ACC112 (cell line): ENCODE measurements around the gene SIX2.

Source experiments
- H2AFZ ChIP-seq: fragments of 200-600 bp; sonication (generic); one replicate; pipeline ENCODE4 v1.6.0; 2017; ENCODE audit warnings: antibody characterized with exemption, low read length; ENCODE audit not compliant: unreplicated experiment
- H3K27ac ChIP-seq: fragments of 200-600 bp; sonication (generic); 2 replicates; pipeline ENCODE4 v1.5.1; 2014; ENCODE audit warnings: low read depth, mild to moderate bottlenecking, antibody characterized with exemption, low read length, moderate library complexity
- H3K27me3 ChIP-seq: fragments of 200-600 bp; sonication (generic); 2 replicates; pipeline ENCODE4 v1.6.1; 2014; ENCODE audit warnings: mild to moderate bottlenecking, antibody characterized with exemption, low read length, moderate library complexity, mixed read lengths; ENCODE audit not compliant: insufficient read depth
- H3K36me3 ChIP-seq: fragments of 200-600 bp; sonication (generic); 2 replicates; pipeline ENCODE4 v1.6.1; 2016; ENCODE audit warnings: mild to moderate bottlenecking, antibody characterized with exemption, low read length, moderate library complexity, mixed read lengths; ENCODE audit not compliant: insufficient read depth
- H3K4me1 ChIP-seq: fragments of 200-600 bp; sonication (generic); one replicate; pipeline ENCODE4 v1.6.1; 2016; ENCODE audit warnings: low read length, mixed read lengths; ENCODE audit not compliant: insufficient read depth, unreplicated experiment, control insufficient read depth
- H3K4me3 ChIP-seq: fragments of 200-600 bp; sonication (generic); 2 replicates; pipeline ENCODE4 v1.5.1; 2014; ENCODE audit warnings: mild to moderate bottlenecking, low read depth, low read length
- H3K79me2 ChIP-seq: fragments of 200-600 bp; sonication (generic); one replicate; pipeline ENCODE4 v1.6.0; 2016; ENCODE audit warnings: low read length; ENCODE audit not compliant: control insufficient read depth, unreplicated experiment, insufficient read depth

SIX2 gene

GRCh38 chr2:45000921-45001868, 8.1 kb downstream of the SIX2 start:
- Histone ChIP-seq H3K36me3 (no peaks in the 10 kb centered on the region), H3K27me3 (peaks cover 39% of the 10 kb centered on the region), H2AFZ (peak overlapping the region; percentile 94), H3K4me3 (peak overlapping the region; percentile 74), H3K27ac (no peak overlapping the region), H3K4me1 (no peaks in the 10 kb centered on the region), H3K79me2 (no peaks in the 10 kb centered on the region)

GRCh38 chr2:45000341-45000901, 8.8 kb downstream of the SIX2 start:
- Histone ChIP-seq H3K27ac (no peak overlapping the region), H3K4me3 (no peak overlapping the region), H3K36me3 (no peaks in the 10 kb centered on the region), H3K27me3 (peaks cover 47% of the 10 kb centered on the region), H2AFZ (no peak overlapping the region), H3K4me1 (no peaks in the 10 kb centered on the region), H3K79me2 (no peaks in the 10 kb centered on the region)

DNA sequence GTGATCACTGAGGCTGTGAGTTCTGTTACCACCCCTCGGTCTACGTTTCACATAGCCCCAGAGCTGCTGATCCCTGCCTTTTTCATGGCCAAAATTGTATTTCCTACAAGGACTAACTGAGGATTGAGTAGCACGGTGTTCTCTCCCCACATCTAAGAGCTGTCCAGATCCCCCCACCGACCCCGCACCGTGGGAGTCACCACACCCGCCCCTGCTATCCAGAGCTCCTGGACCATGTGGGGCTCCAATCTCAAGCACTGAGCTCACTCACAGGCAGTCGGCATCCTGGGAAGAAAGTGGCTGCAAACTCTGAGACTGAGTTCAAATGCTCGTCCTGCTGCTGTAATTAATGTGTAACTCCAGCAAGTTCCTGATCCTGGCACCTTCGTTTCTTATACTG, 9.7 kb downstream of the SIX2 start:
- Histone ChIP-seq H3K4me1 (no peaks in the 10 kb centered on the region), H3K79me2 (no peaks in the 10 kb centered on the region), H2AFZ (no peak overlapping the region), H3K27me3 (peaks cover 56% of the 10 kb centered on the region), H3K27ac (no peak overlapping the region), H3K4me3 (no peak overlapping the region), H3K36me3 (no peaks in the 10 kb centered on the region)

DNA sequence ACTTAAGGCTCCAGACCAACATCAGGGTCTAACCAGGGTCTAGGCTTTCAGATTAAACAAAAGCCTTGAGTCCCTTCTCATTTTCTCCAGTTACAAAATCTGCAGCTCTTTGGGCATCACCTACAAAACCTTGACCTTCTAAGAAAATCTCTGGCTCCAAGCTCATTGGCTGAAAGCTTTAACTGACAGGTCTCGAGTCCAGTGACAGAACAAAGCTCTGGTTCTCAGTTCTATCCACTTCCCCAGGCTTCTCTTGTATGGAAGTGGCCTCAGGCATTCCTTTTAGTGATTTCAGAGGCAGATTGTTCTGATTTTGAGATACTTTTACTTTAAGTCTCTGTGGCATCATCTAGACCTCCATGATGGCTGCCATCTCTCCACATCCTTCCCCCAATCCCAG, 11.3 kb downstream of the SIX2 start:
- Histone ChIP-seq H3K27me3 (peaks cover 72% of the 10 kb centered on the region), H2AFZ (no peak overlapping the region), H3K4me3 (no peak overlapping the region), H3K27ac (no peak overlapping the region), H3K79me2 (no peaks in the 10 kb centered on the region), H3K4me1 (no peaks in the 10 kb centered on the region), H3K36me3 (no peaks in the 10 kb centered on the region)

GRCh38 chr2:44996356-44996755, 12.9 kb downstream of the SIX2 start:
- Histone ChIP-seq H3K27ac (no peak overlapping the region), H3K4me1 (no peaks in the 10 kb centered on the region), H3K36me3 (no peaks in the 10 kb centered on the region), H3K79me2 (no peaks in the 10 kb centered on the region), H3K4me3 (no peak overlapping the region), H2AFZ (no peak overlapping the region), H3K27me3 (peaks cover 88% of the 10 kb centered on the region)

GRCh38 chr2:44994377-44994776, 14.9 kb downstream of the SIX2 start:
- H2AFZ ChIP-seq = no peak overlapping the region
- H3K79me2 ChIP-seq = no peaks in the 10 kb centered on the region
- no peaks in the 10 kb centered on the region for H3K4me1 ChIP-seq
- H3K27me3 ChIP-seq = peaks cover 80% of the 10 kb centered on the region
- no peak overlapping the region for H3K27ac ChIP-seq
- no peak overlapping the region for H3K4me3 ChIP-seq
- no peaks in the 10 kb centered on the region for H3K36me3 ChIP-seq

DNA sequence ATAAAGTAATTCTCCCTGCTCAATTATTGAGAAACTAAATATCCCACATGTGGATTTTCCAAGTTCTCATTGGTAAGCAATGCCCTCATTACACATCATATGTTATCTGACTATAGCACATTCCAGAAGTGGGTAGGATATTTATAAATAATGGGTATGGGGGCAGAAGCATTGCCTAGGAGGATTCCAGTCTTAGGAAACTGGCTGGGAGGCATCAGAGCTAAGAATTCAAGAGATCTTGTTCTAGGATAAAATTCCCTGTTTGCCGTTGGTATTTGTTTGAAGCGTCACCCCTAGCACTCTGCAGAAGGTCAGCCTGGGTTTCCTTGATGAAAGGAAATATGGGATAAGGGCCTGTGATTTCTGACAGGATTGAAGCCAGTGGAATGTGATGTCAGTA, 20.1 kb downstream of the SIX2 start:
- H2AFZ ChIP-seq = no peak overlapping the region
- H3K4me1 ChIP-seq = no peaks in the 10 kb centered on the region
- H3K27ac ChIP-seq = no peak overlapping the region
- H3K27me3 ChIP-seq = peaks cover 42% of the 10 kb centered on the region
- H3K36me3 ChIP-seq = no peaks in the 10 kb centered on the region
- H3K79me2 ChIP-seq = no peaks in the 10 kb centered on the region
- no peak overlapping the region for H3K4me3 ChIP-seq

DNA sequence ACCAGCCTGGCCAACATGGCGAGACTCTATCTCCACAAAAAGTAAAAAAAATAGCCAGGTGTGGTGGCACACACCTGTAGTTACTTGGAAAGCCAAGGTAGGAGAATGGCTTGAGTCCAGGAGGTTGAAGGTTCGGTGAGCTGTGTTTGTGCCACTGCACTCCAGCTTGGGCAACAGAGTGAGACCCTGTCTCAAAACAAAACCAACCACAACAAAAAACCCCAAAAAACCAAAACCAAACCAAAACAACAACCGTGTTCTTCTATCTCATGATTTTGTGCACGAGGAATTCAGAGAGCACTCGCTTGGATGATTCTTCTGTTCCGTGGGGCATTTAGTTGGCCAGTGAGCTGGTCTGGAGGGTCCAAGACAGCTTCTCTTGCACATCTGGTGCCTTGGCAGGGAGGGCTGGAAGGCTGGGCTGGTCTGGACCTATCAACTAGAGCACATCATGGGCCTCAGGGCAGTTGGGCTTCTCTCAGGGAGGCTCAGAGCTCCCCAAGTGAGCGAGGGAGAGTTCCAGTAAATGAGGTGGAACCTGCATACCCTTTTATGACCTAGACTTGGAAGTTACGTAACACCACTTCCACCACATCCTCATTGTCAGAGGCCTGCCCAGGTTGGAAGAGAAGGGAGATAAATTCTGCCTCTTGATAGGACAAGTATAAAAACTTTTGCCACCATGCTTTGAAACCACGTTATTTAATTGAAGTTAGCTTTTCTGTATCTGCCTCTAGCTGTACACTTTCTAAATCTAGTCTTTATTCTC, 25.2 kb downstream of the SIX2 start:
- Histone ChIP-seq H2AFZ (no peak overlapping the region), H3K4me3 (no peak overlapping the region), H3K27me3 (peaks cover 8% of the 10 kb centered on the region; the same call in 1 of the 2 replicates), H3K27ac (no peak overlapping the region), H3K4me1 (no peaks in the 10 kb centered on the region), H3K36me3 (no peaks in the 10 kb centered on the region), H3K79me2 (no peaks in the 10 kb centered on the region)

GRCh38 chr2:44981714-44982108, 27.5 kb downstream of the SIX2 start:
- no peak overlapping the region for H3K4me3 ChIP-seq
- no peak overlapping the region for H3K27ac ChIP-seq
- H2AFZ ChIP-seq = peak overlapping the region; percentile 15

GRCh38 chr2:44980751-44981713, 28.2 kb downstream of the SIX2 start:
- Histone ChIP-seq H3K27me3 (no peaks in the 10 kb centered on the region), H3K4me1 (no peaks in the 10 kb centered on the region), H3K4me3 (no peak overlapping the region), H3K79me2 (no peaks in the 10 kb centered on the region), H2AFZ (no peak overlapping the region), H3K36me3 (no peaks in the 10 kb centered on the region), H3K27ac (no peak overlapping the region)

More at GRCh38 chr2:44981714-44982108, 27.5 kb downstream of the SIX2 start:
- H3K79me2 ChIP-seq = no peaks in the 10 kb centered on the region
- H3K27me3 ChIP-seq = no peaks in the 10 kb centered on the region
- H3K36me3 ChIP-seq = no peaks in the 10 kb centered on the region
- no peaks in the 10 kb centered on the region for H3K4me1 ChIP-seq
